Dendritic cell treated with granulocyte-macrophage colony-stimulating factor and Interleukin-4, amounts not matched to agents 40 ng/mL and 50 ng/mL, for 4 days (primary cell): ENCODE data around the gene KCNMB1.

Experiments
- H3K27ac Mint-ChIP-seq: one replicate; pipeline ENCODE4 v1.8.0; 2022; ENCODE audit warnings: mild to moderate bottlenecking, mixed read lengths
- H3K27me3 Mint-ChIP-seq: one replicate; pipeline ENCODE4 v1.8.0; 2022; ENCODE audit warnings: mild to moderate bottlenecking, mixed read lengths
- H3K36me3 Mint-ChIP-seq: one replicate; pipeline ENCODE4 v1.8.0; 2022; ENCODE audit warnings: low read depth, mixed read lengths
- H3K4me1 Mint-ChIP-seq: one replicate; pipeline ENCODE4 v1.8.0; 2022; ENCODE audit warnings: low read depth, mixed read lengths
- H3K4me3 Mint-ChIP-seq: one replicate; pipeline ENCODE4 v1.8.0; 2022; ENCODE audit warnings: mild to moderate bottlenecking, moderate library complexity, mixed read lengths
- H3K9me3 Mint-ChIP-seq: one replicate; pipeline ENCODE4 v1.8.0; 2022; ENCODE audit warnings: mixed read lengths
- intact Hi-C: fragments of 100-400 bp; cut with micrococcal nuclease; formaldehyde crosslinking; loops from one replicate; pipeline ENCODE4 v1.15.0; 2022

The KCNMB1 gene

DNA sequence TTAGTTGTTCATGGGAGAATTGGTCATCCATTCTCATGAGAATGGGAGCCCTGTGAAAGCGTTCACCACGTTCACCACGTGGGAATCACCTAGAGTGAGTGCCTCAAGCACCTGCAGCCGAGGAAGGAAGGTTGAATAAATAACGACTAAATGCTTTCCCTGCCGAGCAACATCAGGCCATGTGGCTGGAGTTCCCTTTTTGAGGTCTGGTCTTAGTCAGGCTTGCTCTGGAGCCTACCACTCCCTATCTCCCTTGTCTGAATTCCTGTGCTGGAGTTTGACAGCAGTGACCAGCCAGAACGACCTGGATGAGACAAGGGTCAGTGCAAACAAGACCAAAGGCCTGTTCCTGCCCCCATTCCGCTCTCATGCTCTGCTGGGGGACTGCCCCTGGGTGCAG, 28.5 kb downstream of the KCNMB1 start:
- Mint-ChIP-seq H3K27me3 (no peaks in the 10 kb centered on the region), H3K4me1 (peaks cover 88% of the 10 kb centered on the region), H3K4me3 (no peak overlapping the region), H3K36me3 (no peaks in the 10 kb centered on the region), H3K27ac (peak overlapping the region; percentile 98), H3K9me3 (no peaks in the 10 kb centered on the region)
- intact Hi-C loops, result loop anchor here (2.0 kb wide), 1 partner anchor 28 kb away; no protein-coding TSS in a partner anchor

DNA sequence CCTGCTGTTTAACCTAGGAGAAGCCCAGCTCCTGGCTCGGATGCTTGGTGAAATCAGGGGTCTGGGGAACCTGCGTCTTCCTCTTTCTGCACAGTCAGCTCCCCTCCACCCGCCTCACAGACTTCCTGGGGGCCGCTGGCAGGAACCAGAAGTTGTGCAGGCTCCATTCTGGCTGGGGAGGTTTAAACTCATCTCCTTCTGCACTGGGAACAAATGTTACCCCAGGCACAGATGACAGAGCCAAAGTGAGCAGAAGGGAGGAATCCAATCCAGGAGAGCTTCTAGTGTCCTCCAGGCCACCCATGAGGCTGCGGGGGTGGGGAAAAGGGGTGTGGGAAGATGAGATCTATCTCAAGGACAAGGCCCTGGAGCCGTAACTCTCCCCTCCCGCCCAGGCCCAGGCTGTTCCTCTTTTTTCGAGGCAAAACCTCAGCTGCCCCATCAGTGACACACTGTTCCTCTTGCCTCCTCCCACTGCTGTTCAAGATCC, 31.2 kb downstream of the KCNMB1 start:
- H3K27me3 Mint-ChIP-seq, result peaks cover 11% of the 10 kb centered on the region
- H3K4me1 Mint-ChIP-seq, result peaks cover 92% of the 10 kb centered on the region
- no peaks in the 10 kb centered on the region for H3K36me3 Mint-ChIP-seq
- peak overlapping the region; percentile 41 for H3K4me3 Mint-ChIP-seq
- no peaks in the 10 kb centered on the region for H3K9me3 Mint-ChIP-seq
- intact Hi-C loops, result no loop called here
- H3K27ac Mint-ChIP-seq, result peak overlapping the region; percentile 98

DNA sequence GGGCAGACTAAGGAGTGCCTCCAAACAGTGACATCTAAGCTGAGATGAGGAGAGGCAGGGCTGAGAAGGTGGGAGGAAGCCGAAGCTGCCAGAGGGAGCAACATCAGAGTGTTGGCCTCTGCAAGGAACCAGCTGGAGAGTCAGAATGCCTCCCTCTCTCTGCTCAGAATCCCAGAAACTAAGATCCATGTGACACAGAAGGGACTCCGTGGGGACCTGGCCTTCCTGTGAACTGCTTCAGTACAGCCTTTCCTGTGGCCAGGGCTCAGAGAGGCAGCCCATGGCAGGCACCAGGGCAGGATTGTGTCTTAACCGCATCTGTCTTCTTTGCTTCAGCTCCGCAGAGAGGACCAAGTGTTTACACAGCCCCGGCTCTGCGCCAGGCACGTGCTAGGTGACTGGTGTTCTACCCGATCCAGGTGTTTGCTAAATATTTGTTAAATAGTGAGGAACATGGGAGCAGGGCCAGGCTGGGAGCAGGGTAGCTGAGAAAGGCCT, 33.5 kb downstream of the KCNMB1 start:
- Mint-ChIP-seq H3K36me3 (no peaks in the 10 kb centered on the region), H3K27ac (peak overlapping the region; percentile 47), H3K9me3 (no peaks in the 10 kb centered on the region), H3K4me1 (peaks cover 89% of the 10 kb centered on the region), H3K4me3 (no peak overlapping the region), H3K27me3 (peaks cover 11% of the 10 kb centered on the region)
- intact Hi-C loops, result no loop called here

DNA sequence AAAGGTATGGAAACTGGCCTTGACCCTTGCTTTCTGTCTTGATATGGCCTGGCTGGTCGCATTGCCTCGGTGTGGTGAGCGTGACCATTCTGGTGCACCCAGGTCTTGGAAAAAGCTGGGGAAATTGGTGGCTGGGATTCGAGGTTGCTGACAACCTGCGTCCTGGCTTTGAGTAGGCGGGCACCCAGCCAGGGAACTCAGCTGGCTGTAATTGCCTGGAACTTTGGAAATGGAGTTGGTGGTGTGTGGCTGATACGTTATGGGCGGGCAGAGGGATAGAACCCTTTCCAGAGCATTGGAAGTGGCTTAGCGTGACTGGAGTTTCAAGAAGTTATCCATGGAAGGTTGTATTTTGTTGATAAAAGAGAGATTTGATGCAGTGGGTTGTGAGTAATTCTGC, 35.2 kb downstream of the KCNMB1 start:
- no peak overlapping the region for H3K27ac Mint-ChIP-seq

DNA sequence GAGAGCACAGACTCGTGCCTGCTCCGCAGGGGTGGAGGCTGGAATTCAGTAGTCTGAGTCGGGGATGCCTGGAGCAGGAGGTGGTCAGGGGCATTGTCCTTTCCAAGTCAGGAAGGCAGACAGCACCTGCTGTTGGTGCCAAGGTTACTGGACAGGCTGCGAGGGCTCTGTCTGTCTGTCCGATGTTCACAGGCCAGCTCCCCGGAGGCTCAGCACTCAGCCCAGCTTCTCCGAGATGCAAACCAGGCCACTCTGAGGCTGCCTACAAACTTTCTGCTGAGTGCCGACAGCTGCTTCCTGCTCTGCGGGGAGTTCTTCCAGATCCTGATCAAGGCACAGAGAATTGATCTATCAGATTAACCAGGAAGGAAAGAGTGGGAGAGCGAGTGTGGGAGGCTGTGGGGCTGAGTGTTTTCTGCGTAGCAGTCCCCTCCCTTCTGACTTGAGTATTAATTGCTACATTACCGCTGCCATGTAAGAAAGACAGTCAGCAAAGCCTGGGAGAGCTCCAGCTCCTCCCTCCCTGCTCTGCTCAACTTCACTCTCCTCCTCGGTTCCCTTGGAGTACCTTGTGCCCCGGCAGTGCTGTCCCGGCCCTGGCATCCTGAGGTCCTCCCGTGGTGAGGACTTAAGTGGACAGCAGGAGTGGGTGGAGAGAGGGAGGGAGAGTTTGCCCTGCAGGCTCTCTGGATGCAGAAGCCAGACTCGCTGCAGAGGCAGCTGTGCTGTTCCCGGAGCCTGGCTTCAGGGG, 36.0 kb downstream of the KCNMB1 start:
- peaks cover 13% of the 10 kb centered on the region for H3K27me3 Mint-ChIP-seq

More for the DNA sequence above, 35.2 kb downstream of the KCNMB1 start:
- H3K36me3 Mint-ChIP-seq, result no peaks in the 10 kb centered on the region
- H3K4me3 Mint-ChIP-seq, result peak overlapping the region; percentile 13
- peaks cover 11% of the 10 kb centered on the region for H3K27me3 Mint-ChIP-seq
- no peaks in the 10 kb centered on the region for H3K9me3 Mint-ChIP-seq
- peaks cover 82% of the 10 kb centered on the region for H3K4me1 Mint-ChIP-seq
- intact Hi-C loops, result no loop called here

DNA sequence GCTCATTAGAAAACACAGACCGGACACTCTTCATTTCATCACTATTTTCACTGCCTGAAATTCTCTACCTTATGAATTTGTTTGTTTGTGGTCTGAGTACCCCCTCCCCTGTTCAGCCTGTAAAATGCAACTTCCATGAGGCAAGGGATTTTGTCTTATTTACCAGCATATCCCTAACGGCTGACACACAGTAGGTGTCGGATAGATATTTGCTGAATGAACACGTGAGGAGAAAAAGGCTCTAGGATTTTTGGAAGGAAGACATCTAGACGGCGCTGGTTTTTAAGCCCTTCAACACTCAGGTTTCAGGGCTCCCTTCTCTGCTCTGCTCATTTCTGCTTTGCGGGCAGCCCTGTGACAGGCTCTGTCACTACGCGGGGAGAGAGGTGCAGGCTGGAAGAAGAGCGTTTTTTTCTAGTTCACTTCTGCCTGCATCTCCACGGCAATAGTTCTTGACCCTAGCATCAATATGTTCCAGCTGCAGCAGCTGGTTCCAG, 41.0 kb downstream of the KCNMB1 start:
- Mint-ChIP-seq H3K27me3 (peaks cover 8% of the 10 kb centered on the region), H3K36me3 (no peaks in the 10 kb centered on the region), H3K4me3 (no peak overlapping the region), H3K9me3 (no peaks in the 10 kb centered on the region), H3K4me1 (peaks cover 51% of the 10 kb centered on the region), H3K27ac (peak overlapping the region; percentile 47)
- intact Hi-C loops, result loop anchor here (5.0 kb wide), 1 partner anchor 121 kb away; no protein-coding TSS in a partner anchor

More for the DNA sequence above, 36.0 kb downstream of the KCNMB1 start:
- Mint-ChIP-seq H3K27ac (peak overlapping the region; percentile 63), H3K9me3 (no peaks in the 10 kb centered on the region), H3K4me3 (peak overlapping the region; percentile 26), H3K36me3 (no peaks in the 10 kb centered on the region), H3K4me1 (peaks cover 82% of the 10 kb centered on the region)
- intact Hi-C loops, result no loop called here

DNA sequence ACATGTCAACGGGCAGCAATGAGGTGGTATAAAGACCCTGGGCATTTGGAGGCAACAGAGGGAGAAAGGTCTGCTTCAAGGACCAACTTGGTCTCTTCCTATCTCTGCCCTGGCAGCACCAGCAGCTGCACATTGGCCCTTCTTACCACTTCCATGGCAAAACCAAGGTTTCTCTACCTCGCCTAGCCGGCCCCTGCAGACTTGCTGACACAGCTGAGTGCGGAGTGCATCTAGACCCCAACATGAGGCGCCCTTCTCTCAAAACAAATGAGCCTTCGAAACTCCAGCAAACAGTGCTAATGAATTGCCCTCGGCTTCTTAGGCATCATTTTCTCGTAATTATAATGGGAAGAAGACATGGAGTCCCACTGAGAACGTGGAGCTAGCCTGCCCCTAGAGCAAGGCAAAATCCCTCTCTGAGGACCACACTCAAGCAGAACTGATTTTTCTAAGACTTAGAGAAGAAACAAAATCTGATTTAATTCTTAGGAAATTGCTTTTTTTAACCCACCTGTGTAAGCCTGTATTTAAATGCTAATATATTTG, 42.1 kb downstream of the KCNMB1 start:
- H3K4me3 Mint-ChIP-seq, result no peak overlapping the region
- intact Hi-C loops, result loop anchor here (5.0 kb wide), 1 partner anchor 120 kb away; no protein-coding TSS in a partner anchor
- no peak overlapping the region for H3K27ac Mint-ChIP-seq
- peaks cover 8% of the 10 kb centered on the region for H3K27me3 Mint-ChIP-seq
- no peaks in the 10 kb centered on the region for H3K36me3 Mint-ChIP-seq
- no peaks in the 10 kb centered on the region for H3K9me3 Mint-ChIP-seq
- H3K4me1 Mint-ChIP-seq, result peaks cover 46% of the 10 kb centered on the region

DNA sequence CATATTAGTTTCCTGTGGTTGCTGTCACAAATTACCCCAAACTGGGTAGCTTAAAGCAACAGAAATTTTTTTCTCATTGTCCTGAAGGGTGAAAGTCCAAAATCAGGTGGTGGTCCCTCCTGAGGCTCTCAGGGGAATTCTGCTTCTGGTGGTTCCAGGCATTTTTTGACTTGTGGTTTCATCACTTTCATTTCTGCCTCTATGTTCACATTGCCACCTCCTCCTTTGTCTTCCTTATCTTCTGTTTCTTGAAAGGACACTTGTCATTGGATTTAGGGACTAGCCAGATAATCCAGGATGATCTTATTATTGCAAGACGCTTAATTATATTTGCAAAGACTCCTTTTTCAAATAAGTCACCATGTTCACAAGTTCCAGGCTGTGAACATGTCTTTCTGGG, 43.2 kb downstream of the KCNMB1 start:
- Mint-ChIP-seq H3K27ac (no peak overlapping the region), H3K4me1 (peaks cover 39% of the 10 kb centered on the region), H3K9me3 (no peaks in the 10 kb centered on the region), H3K4me3 (no peak overlapping the region), H3K27me3 (peaks cover 8% of the 10 kb centered on the region), H3K36me3 (no peaks in the 10 kb centered on the region)
- intact Hi-C loops, result loop anchor here (5.0 kb wide), 1 partner anchor 119 kb away; no protein-coding TSS in a partner anchor

DNA sequence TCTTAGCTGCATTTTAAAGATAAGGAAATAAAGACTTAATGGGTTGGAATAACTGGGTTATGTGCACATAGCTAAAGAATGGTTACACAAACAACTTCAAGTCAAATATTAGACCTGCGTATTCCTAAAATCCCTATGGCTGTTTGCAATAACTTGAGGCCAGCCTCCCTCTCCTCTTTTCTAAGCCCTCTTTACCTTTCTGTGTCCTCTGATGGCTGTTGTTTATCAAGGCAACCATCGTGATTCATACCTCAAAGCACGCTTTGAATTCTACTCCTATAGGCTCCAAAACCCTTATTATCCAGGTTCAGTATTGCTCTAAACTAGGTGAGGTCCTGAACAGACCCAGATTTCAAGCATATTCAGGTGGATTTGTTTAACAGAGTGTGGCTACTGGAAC, 46.0 kb downstream of the KCNMB1 start:
- Mint-ChIP-seq H3K4me3 (no peak overlapping the region), H3K9me3 (no peaks in the 10 kb centered on the region), H3K27ac (no peak overlapping the region), H3K36me3 (no peaks in the 10 kb centered on the region), H3K27me3 (peaks cover 6% of the 10 kb centered on the region), H3K4me1 (peaks cover 24% of the 10 kb centered on the region)
- intact Hi-C loops, result no loop called here

DNA sequence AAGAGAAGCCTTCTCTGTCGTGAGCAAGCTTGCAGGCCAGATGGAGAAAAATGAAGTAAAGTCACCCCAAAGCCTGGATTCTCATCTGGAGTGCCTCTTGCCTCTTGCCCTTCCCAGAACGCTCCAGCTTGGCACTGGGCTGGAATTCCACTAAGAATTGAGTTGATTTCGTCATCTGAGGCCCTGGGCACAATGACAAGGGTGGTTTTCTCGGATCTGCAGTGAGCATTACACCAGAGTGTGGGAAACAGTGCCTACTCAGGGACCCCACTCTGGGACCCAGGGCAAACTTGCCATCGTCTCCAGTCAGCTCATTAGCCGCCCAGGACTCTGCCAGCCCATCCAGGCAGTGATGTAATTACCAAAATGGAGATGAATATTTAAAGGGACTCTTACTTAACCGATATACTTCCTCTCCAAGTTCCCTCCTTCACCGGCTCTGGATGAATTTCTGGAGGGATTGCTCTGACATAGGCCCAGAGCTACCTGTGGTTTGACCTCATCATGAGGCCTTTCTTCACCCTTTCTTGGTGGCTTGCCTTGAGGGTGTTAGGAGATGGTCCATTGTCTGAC, 46.9 kb downstream of the KCNMB1 start:
- Mint-ChIP-seq H3K4me1 (peaks cover 15% of the 10 kb centered on the region), H3K27ac (no peak overlapping the region), H3K4me3 (no peak overlapping the region), H3K27me3 (no peaks in the 10 kb centered on the region), H3K9me3 (no peaks in the 10 kb centered on the region), H3K36me3 (no peaks in the 10 kb centered on the region)
- intact Hi-C loops, result no loop called here

DNA sequence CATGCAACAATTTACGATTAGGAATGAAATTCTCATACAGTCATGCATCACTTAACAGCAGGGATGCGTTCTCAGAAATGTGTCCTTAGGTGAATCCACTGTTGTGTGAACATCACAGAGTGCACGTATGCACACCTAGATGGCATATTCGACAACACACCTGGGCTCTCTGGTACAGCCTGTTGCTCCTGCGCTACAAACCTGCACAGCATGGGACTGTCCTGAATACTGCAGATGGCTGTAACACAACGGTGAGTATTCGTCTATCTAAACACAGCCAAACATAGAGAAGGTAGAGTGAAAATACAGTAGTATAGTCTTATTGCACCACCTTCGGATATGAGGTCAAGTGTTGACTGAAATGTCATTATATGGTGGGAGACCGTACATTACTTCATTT, 47.6 kb downstream of the KCNMB1 start:
- H3K27me3 Mint-ChIP-seq, result no peaks in the 10 kb centered on the region
- H3K4me3 Mint-ChIP-seq, result no peak overlapping the region
- H3K36me3 Mint-ChIP-seq, result no peaks in the 10 kb centered on the region
- no peaks in the 10 kb centered on the region for H3K9me3 Mint-ChIP-seq
- H3K27ac Mint-ChIP-seq, result no peak overlapping the region
- intact Hi-C loops, result no loop called here
- H3K4me1 Mint-ChIP-seq, result peaks cover 15% of the 10 kb centered on the region

DNA sequence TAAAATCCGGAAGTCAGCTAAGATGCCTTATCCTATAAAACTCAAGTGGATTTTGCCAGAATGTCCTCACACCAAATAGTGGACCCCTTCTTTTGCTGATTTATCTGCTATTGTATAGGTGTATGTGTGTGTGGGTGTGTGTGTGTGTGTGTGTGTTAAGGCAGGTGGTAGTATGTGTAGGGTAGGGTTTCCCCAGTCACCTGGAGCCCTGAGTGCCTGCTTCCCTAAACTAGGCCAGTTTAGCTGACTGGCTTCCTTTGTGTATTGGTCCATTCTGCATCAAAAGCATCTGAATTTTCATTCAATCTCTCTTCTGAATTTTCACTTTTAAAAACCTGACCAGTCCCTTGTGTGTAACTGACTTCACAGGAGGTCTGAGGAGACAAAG, 49.4 kb downstream of the KCNMB1 start:
- no peaks in the 10 kb centered on the region for H3K36me3 Mint-ChIP-seq

DNA sequence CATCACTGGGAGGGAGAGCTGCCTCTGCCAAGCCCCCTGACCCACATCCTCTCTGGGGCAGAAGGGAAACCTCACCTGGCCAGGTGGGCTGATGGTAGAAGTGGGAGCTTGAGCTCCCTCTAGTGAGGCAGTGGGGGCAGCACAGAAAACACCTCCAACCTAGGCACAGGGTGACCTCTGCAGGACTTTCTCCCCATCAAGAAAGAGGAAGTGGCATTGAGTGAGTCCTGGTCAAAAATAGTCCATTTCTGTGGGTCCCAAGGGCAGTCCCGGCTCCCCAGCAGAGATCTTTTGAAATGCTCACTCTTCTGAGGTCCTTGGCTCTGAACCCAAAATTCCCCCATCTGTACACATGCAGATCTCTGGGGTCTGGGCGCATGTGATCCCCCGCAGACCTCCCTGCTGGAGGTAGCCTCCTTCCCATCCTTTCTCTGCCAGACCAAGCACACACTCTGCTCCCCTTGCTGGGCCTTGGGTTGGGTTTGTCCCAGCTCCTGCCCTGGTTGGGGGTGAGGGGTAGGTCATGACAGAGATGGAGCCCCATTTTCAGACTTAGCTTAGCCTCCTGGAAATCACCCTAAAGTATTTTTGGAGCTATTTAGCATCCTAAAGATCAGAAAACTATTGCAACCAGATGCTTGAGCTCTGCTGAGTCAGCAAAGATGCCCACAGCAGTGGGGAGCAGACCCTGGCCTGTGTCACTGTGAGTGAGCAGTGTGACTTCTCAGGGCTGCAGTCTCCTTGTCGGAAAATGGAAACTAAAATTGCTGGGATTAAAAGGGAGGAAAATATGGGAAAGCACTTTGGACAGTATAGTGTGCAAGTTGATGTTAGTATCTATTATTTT, 50.0 kb downstream of the KCNMB1 start:
- no peaks in the 10 kb centered on the region for H3K36me3 Mint-ChIP-seq
- peaks cover 9% of the 10 kb centered on the region for H3K4me1 Mint-ChIP-seq
- intact Hi-C loops, result no loop called here
- H3K27me3 Mint-ChIP-seq, result peaks cover 2% of the 10 kb centered on the region
- H3K4me3 Mint-ChIP-seq, result no peak overlapping the region
- H3K9me3 Mint-ChIP-seq, result no peaks in the 10 kb centered on the region
- H3K27ac Mint-ChIP-seq, result no peak overlapping the region

More for the DNA sequence above, 49.4 kb downstream of the KCNMB1 start:
- peaks cover under 1% of the 10 kb centered on the region for H3K27me3 Mint-ChIP-seq
- H3K4me3 Mint-ChIP-seq, result no peak overlapping the region
- H3K4me1 Mint-ChIP-seq, result peaks cover 9% of the 10 kb centered on the region
- intact Hi-C loops, result no loop called here
- no peaks in the 10 kb centered on the region for H3K9me3 Mint-ChIP-seq
- H3K27ac Mint-ChIP-seq, result no peak overlapping the region
